Muscle layer of colon (tissue), 2 donors: Measurements from ENCODE around the gene AGAP3.

Source experiments
- H3K27ac ChIP-seq: one replicate; pipeline ENCODE4 v1.7.0; 2013; ENCODE audit warnings: low read depth, mild to moderate bottlenecking, low read length, moderate library complexity
- H3K27me3 ChIP-seq, 2 donors: one replicate each; pipeline ENCODE4 v1.7.0; 2013; ENCODE audit warnings: low read length in 2 of 2, mild to moderate bottlenecking in 2 of 2; ENCODE audit not compliant: insufficient read depth in 2 of 2, control insufficient read depth in 1 of 2
- H3K36me3 ChIP-seq: one replicate; pipeline ENCODE4 v1.7.0; 2013; ENCODE audit warnings: mild to moderate bottlenecking, low read length; ENCODE audit not compliant: insufficient read depth
- H3K4me1 ChIP-seq: one replicate; pipeline ENCODE4 v1.7.0; 2013; ENCODE audit warnings: mild to moderate bottlenecking, low read length; ENCODE audit not compliant: insufficient read depth
- H3K4me3 ChIP-seq, 2 donors: one replicate each; pipeline ENCODE4 v1.7.0; 2013; ENCODE audit warnings: low read length in 2 of 2, low read depth in 1 of 2, mild to moderate bottlenecking in 1 of 2, moderate library complexity in 1 of 2
- H3K9ac ChIP-seq: one replicate; pipeline ENCODE4 v1.7.0; 2013; ENCODE audit warnings: low read length
- H3K9me3 ChIP-seq: one replicate; pipeline ENCODE4 v1.7.0; 2013; ENCODE audit warnings: mild to moderate bottlenecking, low read length
- donor health status: abdominal sarcoma.
- donor health status: Adenocarcinoma of cecum.

The AGAP3 gene

DNA sequence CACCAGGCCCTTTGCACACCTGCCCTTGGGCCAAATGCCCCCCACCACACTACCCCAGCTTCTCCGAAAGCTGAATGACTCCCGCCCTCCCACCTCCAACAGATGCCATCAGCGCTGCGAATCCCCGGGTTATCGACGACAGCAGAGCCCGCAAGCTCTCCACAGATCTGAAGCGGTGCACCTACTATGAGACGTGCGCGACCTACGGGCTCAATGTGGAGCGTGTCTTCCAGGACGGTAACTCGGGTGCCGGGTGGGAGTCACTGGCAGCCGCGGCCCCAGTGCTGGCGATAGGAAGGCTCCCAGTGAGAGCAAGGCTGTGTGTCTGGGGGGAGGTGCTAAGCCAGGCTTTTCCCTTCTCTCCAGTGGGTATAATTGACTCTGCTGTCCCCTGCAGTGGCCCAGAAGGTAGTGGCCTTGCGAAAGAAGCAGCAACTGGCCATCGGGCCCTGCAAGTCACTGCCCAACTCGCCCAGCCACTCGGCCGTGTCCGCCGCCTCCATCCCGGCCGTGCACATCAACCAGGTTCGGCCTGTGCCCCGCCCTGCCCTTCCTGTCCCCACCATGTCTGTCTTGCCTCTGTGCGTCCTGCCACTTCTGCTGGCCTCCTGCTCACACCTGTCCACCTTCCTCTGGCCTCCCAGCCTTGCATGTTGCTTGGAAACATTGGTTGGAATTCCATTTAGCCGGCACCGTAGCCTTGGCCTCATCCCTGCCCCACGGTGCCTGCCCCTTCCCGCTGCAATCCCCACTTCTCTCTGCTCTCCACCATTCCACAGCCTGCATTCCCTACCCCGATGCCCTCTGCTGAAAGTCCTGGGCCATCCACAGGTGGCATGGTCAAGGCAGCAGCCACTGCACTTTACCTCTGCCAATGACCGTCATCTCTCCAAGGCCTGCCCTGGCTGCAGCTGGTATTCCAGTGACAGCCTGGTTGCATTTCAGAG, 32.1 kb downstream of the AGAP3 start:
- H3K27me3 ChIP-seq, result no peaks in the 10 kb centered on the region
- H3K4me3 ChIP-seq, result no peak overlapping the region
- peaks cover 27% of the 10 kb centered on the region for H3K36me3 ChIP-seq

DNA sequence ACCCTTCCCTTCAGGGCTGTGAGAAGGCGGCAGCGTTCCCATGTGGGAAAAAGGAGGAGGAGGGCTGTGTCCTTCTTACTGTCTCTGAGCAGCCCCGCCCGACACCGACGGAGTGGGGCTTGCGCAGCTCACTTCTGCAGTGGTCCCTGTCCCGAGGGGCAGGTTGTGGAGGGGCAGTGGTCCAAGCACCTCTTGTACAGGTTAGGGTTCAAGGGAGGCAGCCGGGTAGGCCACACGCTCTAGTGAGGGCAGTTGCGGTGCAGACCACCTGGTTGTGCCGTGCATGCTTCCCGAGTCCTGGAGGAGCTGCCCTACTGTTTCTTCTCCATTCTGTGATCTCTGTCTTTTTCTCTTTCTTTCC, 32.8 kb downstream of the AGAP3 start:
- peaks cover 10% of the 10 kb centered on the region for H3K4me1 ChIP-seq
- no peak overlapping the region for H3K9ac ChIP-seq
- H3K27me3 ChIP-seq, result no peaks in the 10 kb centered on the region
- no peak overlapping the region for H3K4me3 ChIP-seq
- peaks cover 27% of the 10 kb centered on the region for H3K36me3 ChIP-seq
- H3K9me3 ChIP-seq, result no peaks in the 10 kb centered on the region
- no peak overlapping the region for H3K27ac ChIP-seq

More for the DNA sequence above, 32.1 kb downstream of the AGAP3 start:
- no peaks in the 10 kb centered on the region for H3K9me3 ChIP-seq
- H3K9ac ChIP-seq, result no peak overlapping the region
- H3K4me1 ChIP-seq, result peaks cover 12% of the 10 kb centered on the region
- H3K27ac ChIP-seq, result no peak overlapping the region

DNA sequence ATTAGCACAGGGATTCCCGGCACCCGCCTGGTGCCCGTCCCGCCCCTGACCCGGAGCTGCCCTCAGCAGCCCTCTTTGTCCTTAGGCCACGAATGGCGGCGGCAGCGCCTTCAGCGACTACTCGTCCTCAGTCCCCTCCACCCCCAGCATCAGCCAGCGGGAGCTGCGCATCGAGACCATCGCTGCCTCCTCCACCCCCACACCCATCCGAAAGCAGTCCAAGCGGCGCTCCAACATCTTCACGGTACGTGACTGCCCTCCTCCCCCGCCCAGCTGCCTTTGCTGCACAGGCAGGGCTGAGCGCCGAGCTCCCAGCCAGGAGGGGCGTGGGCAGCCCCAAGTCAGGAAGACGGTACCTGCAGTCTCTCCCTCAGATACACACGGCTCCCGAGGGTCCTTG, 33.6 kb downstream of the AGAP3 start:
- H3K9ac ChIP-seq, result no peak overlapping the region
- no peak overlapping the region for H3K4me3 ChIP-seq
- H3K27me3 ChIP-seq, result no peaks in the 10 kb centered on the region
- no peak overlapping the region for H3K27ac ChIP-seq
- peaks cover 36% of the 10 kb centered on the region for H3K36me3 ChIP-seq
- no peaks in the 10 kb centered on the region for H3K9me3 ChIP-seq
- peaks cover 13% of the 10 kb centered on the region for H3K4me1 ChIP-seq

DNA sequence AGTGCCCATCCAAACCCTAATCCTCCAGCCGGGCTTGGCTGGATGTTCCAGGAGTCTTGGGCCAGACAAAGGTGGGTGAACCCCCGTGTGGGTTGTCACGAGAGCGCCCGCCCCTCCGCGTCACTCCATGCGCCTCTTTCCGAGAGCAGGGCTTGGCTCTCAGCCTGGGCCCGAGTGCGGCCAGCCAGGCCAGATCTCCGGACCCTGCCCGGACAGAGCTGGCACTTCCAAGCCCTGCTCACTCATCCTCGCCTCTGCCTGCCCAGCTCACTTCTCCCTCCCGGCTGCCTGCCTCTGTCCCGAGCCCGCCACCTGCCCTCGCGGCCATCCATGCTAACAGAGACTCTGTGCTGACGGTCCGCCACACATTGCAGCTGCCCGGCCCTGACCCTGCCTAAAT, 34.6 kb downstream of the AGAP3 start:
- no peak overlapping the region for H3K27ac ChIP-seq

DNA sequence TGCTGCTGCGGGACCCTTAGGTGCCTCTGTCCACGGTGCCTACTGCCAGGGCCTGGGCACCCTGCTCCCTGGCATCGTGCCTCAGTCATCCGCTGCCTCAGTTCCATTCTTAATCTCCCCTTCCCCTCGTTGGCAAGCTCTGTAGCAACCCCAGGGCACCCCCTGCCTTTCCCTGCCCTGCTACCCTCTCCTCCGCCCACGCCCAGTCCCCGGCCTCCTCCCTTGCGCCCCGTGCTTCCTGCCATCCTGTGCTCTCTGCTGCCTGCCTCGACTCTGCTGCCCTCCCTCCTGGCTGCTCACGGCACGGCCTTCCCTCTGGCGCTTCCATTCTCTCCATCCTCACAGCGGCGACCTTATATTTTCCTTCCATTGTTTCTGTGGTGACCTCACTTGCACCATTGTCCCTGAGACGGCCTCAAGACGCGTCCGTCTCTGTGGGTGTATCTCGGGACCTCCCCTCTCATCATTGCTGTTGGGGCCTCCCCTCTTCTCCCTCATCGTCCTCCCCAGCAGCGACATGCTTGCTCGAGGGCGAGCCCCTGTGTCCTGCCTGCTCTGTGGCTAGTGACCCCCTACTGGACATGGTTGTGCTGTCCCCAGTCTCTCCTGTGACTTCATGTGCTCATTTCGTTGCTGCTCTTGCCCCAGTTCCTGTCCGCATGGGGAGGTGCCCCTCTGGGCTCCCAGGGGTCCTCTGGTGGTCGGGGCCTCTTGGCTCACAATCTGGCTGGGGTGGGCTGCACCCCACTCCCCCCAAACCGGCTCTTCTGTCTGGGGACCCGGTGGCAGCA, 35.3 kb downstream of the AGAP3 start:
- no peak overlapping the region for H3K4me3 ChIP-seq
- H3K9ac ChIP-seq, result no peak overlapping the region
- H3K27me3 ChIP-seq, result no peaks in the 10 kb centered on the region
- H3K36me3 ChIP-seq, result peaks cover 37% of the 10 kb centered on the region
- no peaks in the 10 kb centered on the region for H3K9me3 ChIP-seq
- H3K27ac ChIP-seq, result no peak overlapping the region
- H3K4me1 ChIP-seq, result peaks cover 17% of the 10 kb centered on the region

More for the DNA sequence above, 34.6 kb downstream of the AGAP3 start:
- Histone ChIP-seq H3K4me3 (no peak overlapping the region), H3K36me3 (peaks cover 37% of the 10 kb centered on the region), H3K9me3 (no peaks in the 10 kb centered on the region), H3K9ac (no peak overlapping the region), H3K27me3 (no peaks in the 10 kb centered on the region), H3K4me1 (peaks cover 17% of the 10 kb centered on the region)

DNA sequence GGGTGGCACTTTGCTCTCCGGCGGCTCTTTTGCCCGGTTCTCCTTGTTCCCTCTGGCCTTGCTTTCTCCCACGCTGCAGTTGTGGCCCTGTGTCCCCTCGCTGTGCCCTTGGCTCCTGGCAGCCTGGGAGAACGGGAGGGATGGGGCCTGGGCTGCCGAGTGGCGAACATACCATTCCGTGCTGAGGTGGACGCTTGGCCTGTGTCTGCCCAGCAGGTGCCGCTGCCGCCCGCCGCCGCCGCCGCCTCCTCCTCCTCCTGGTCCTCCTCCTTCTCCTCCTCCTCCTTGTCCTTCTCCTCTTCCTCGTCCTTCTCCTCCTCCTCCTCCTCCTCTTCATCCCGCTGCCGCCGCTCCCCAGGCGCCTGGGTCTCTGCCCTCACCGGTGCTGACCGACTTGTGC, 36.0 kb downstream of the AGAP3 start:
- H3K27me3 ChIP-seq, result no peaks in the 10 kb centered on the region
- H3K9me3 ChIP-seq, result no peaks in the 10 kb centered on the region
- no peak overlapping the region for H3K9ac ChIP-seq
- H3K4me1 ChIP-seq, result peaks cover 17% of the 10 kb centered on the region
- no peak overlapping the region for H3K4me3 ChIP-seq
- peaks cover 37% of the 10 kb centered on the region for H3K36me3 ChIP-seq
- H3K27ac ChIP-seq, result no peak overlapping the region

DNA sequence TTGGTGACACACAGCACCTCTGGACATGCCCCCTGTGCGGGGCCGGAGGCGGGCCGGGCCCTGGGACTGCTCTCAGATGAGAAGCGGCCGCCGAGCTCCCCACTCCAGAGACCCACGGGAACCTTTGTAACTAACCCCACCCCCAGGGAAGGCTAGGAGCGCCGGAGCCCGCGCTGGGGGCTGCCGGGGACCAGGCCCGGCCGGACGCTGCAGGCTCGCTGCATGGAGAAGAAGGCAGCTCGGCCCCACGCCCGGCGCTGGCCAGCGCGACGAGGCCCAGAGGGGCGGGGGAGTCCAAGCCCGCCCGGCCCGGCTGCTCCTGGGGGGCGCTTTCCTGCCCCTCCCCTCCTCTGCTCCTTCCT, 36.5 kb downstream of the AGAP3 start:
- no peaks in the 10 kb centered on the region for H3K27me3 ChIP-seq
- peaks cover 37% of the 10 kb centered on the region for H3K36me3 ChIP-seq
- peaks cover 17% of the 10 kb centered on the region for H3K4me1 ChIP-seq
- H3K4me3 ChIP-seq, result no peak overlapping the region
- no peak overlapping the region for H3K27ac ChIP-seq
- no peaks in the 10 kb centered on the region for H3K9me3 ChIP-seq
- H3K9ac ChIP-seq, result no peak overlapping the region

DNA sequence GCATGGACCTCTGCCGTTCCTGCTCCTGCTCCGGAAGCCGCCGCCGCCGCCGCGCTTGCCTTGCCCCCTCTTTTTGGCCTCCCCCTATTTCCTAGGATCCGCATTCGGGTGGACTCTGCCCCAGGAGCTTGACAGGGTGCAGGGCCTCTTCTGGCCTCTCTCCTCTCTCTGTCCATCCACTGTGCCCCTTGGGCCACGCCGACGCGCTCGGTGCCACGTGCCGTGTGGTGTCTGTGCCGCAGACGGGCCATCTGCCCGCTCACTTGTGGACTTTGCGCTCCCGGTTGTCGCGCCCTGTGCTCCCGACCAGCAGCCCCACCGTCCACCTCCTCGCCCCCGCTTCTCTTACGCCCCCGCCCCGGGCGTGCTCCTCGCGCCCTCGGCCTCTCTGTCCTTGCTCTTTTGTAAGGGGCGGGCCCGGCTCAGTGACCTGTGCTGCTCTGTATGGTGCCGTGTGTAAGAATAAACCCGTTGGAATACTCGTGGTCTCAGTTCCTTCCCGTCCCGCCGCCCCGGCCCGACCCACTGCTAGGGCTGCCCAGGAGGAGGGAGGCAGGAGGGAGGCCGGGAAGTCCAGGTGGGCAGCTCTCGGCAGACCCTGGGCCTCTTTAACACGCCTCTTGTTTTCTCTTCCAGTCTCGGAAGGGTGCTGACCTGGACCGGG, 37.0 kb downstream of the AGAP3 start:
- Histone ChIP-seq H3K4me1 (peaks cover 17% of the 10 kb centered on the region), H3K36me3 (peaks cover 40% of the 10 kb centered on the region), H3K27ac (no peak overlapping the region), H3K4me3 (no peak overlapping the region), H3K9me3 (no peaks in the 10 kb centered on the region), H3K27me3 (no peaks in the 10 kb centered on the region), H3K9ac (no peak overlapping the region)

DNA sequence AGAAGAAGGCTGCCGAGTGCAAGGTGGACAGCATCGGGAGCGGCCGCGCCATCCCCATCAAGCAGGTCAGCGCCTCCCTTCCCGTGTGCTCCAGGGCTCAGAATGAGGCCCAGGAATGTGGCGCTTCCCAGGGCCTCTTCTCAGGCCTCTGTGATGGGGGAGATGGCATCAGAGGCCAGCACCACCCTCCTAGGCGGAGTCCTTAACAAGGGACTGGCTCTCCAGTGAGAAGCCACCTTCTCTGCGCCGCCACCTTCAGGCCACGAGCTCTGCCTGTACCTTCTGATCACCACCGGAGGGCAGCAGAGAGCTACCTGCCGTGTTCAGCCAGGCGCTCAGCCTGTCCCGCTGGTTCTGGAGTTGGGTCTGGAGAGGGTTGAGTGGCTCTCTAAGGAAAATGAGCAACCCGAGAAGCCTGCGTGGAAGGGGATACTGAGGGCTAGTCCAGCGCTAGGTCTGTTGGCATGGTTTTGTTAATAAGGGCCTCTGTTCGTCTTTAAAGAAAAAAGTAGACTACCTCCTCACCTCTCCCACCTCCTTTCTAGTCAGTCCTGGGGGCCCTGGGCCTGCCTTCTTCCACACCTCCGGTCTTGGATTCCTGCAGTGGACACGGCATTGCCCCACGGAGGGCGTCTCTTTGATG, 37.7 kb downstream of the AGAP3 start:
- no peak overlapping the region for H3K27ac ChIP-seq
- no peak overlapping the region for H3K9ac ChIP-seq
- H3K4me3 ChIP-seq, result no peak overlapping the region
- peaks cover 42% of the 10 kb centered on the region for H3K36me3 ChIP-seq
- no peaks in the 10 kb centered on the region for H3K27me3 ChIP-seq
- peaks cover 17% of the 10 kb centered on the region for H3K4me1 ChIP-seq
- no peaks in the 10 kb centered on the region for H3K9me3 ChIP-seq

DNA sequence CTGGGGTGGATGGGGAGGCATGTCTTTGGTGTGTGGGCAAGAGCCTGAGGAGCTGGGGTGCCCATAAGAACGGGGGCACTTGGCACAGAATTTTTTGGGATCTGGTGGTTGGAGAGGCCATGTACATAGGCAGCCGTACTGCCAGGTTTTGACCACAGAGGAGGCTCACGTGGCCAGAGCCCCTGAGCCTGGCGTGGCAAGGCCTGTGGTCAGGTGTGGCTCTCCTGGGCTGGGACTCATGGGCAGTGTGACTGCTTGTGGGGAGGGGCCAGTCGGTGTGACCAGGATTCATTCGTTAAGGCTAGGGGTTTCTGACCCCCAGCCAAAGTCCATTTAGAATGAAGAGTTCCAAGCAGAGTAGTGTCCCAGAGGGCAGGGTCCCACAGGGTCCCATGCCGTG, 38.2 kb downstream of the AGAP3 start:
- no peaks in the 10 kb centered on the region for H3K9me3 ChIP-seq
- H3K27me3 ChIP-seq, result no peaks in the 10 kb centered on the region
- H3K27ac ChIP-seq, result no peak overlapping the region
- no peak overlapping the region for H3K4me3 ChIP-seq
- no peak overlapping the region for H3K9ac ChIP-seq
- peaks cover 40% of the 10 kb centered on the region for H3K36me3 ChIP-seq
- H3K4me1 ChIP-seq, result peaks cover 17% of the 10 kb centered on the region

DNA sequence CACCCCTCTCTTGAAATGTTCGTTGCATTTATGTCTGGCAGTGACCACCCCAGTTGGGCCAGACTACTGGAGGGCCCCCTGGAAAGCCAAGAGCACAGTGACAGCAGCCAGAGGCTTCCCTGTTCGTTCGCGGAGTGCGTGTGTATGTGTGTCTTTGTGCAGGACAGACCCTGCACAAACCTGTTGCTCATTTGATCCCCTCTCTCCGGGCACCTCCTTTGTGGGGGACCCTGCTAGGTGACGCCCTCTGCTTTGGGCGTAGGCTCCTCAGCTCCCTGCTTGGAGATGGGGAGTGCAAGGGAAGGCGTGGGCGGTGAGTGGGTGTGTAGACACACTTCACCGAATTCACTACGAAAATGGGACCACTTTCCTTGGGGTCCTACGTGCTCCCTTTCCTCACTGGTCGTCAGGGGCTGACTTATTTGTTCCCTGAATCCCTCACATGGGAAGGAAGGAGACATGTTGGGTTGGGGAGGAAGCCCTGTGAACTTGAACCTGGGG, 38.7 kb downstream of the AGAP3 start:
- Histone ChIP-seq H3K27ac (no peak overlapping the region), H3K36me3 (peaks cover 39% of the 10 kb centered on the region), H3K27me3 (no peaks in the 10 kb centered on the region), H3K4me1 (peaks cover 17% of the 10 kb centered on the region), H3K9me3 (no peaks in the 10 kb centered on the region), H3K9ac (no peak overlapping the region), H3K4me3 (peak overlapping the region in 1 of 2 donors; percentile 49)
